Dedifferentiated amniotic fluid mesenchymal stem cell (primary cell): Measurements from ENCODE around the gene SORCS1.

Source experiments
- DNase-seq: peaks from one replicate; pipeline ENCODE4 v3.0.0-alpha.2; 2016; ENCODE audit errors: extremely low spot score

The SORCS1 gene

GRCh38 chr10:106992055-106992454 is 172.5 kb downstream of the SORCS1 start:
- DNase-seq: no peak

GRCh38 chr10:106991091-106991490 is 173.4 kb downstream of the SORCS1 start:
- DNase-seq: no peak

DNA sequence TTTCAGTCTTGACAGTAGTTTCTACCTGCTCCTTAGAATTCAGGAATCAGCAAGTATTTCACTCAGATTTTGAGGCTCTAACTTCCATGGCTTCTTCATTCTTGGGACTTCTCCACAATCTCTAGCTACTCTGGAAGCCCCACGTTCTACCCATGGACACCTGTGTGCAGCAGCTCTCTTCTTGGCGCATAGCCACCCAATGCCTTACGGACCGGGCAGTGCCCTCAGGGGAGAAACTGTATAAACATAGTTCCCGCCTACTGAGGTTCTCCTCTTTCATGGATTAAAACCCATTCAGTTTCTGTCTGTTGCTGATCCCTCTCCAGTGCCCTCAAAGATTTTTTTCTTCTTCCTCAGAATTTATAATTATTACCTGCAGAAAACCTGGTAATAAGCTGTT is 177.1 kb downstream of the SORCS1 start:
- DNase-seq: no peak

DNA sequence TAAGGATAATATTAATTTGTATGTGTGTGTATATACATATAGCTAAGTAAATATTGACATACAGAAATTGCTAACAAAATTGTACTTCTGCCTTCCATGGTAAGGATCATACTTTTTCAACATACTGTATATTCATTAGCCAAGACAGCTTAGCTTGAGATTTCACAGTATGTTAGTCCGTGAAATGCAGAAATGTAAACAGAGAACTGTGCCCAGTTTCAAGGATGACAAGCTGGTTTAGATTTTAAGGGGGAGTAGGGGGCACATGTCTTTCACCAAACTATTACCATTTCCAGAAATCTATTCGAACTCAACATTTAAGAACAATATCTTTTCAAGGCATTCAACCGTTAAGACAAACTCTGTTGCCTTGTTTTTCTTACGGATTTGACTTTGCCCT is 182.2 kb downstream of the SORCS1 start:
- no peak for DNase-seq

GRCh38 chr10:106981452-106982075 is 182.9 kb downstream of the SORCS1 start:
- peak; percentile 49 for DNase-seq

DNA sequence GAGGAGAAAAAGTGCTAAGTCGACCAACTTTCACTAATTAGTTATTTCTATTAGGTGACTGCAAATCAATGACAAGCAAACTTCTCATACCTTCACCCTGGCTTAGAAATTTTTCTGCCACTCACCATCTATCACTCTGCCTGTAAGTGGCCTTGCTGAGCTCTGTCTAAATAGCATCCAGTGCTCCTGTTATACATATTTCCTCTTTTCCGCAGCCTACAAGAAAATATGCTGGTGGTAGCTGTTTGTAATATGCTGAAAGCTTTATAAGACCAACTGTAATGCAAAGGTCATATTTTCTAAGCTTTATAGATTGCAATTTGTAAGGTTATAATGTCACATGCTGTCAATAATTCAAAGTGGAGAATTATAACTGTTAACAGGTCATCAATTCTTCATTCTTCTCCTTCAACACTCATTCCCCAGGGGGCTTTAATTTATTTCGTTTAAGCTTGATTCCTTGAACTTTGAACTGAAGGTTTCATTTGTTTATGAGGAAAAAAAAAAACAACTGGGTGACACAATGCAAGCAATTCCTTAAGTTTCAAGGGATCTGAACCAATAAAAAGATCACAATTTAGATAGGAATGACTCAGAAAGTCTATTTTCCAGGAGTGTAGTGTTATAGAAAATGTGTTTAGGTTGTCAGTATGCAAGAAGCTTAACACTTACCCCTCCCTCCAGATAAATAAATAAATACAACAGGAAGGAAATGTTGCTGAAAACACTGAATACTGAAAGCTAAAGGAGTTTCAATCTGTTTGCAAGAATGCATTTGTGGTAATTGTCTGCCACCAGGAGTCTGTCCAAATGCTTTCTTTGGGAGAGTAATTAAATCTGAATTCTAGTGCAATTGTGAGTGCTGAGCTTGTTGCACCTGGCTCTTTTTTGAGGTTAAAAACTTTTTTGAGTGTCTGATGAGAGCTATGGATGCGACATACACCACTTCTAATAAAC is 183.7 kb downstream of the SORCS1 start:
- no peak for DNase-seq

DNA sequence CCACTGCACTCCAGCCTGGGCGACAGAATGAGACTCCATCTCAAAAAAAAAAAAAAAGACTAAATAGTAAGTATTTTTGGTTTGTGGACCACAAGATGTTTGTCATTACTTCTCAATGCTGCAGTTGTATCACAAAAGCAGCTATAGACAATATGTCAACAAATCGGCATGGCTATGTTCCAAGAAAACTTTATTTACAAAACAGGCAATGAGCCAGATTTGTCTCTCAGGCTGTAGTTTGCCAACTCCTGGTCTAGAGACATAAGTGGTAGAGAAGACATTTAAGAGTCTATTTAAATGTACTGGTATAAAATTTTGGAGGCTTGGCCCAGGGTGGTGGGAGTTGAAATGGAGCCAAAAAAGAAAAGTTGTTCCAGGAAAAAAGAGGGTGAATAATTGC is 185.8 kb downstream of the SORCS1 start:
- DNase-seq: no peak

GRCh38 chr10:106973716-106974115 is 190.8 kb downstream of the SORCS1 start:
- DNase-seq: no peak

DNA sequence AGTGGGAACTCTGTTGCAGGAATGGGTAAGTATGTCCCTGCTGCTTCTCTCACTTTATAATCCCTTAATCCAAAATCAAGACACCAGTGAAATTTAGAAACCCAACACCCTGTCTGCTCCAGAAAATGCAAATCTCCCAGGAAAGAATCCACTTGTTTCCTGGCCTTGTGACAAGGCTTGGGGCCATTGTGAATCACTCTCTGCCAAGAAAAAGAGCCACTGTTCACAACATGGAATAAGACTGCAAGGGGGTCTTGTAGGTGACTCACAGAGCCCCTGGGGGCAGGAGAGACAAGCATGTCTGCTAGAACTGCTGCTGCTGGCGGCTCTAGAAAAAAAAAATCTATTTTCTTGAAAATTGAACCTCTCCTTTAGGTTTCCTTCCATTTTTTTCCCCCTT is 191.2 kb downstream of the SORCS1 start:
- DNase-seq: no peak

DNA sequence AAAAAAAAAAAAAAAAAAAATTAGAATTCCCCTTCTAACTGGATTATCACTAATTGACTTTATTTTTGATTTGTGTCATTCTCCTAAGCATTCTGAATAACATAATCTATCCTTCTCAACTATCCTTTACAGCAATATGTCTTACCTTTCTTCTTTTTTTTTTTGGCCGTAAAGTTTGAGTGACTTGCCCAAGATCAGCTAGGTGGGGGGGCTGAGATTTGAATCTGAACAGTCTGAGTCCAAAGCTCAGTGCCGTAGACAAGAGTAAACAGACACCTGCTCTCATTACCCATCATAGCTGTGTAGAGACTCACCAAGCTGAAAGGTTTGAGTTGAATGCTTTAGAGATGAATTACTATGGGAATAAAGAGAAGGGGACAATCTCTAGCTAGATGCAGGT is 192.1 kb downstream of the SORCS1 start:
- no peak for DNase-seq

DNA sequence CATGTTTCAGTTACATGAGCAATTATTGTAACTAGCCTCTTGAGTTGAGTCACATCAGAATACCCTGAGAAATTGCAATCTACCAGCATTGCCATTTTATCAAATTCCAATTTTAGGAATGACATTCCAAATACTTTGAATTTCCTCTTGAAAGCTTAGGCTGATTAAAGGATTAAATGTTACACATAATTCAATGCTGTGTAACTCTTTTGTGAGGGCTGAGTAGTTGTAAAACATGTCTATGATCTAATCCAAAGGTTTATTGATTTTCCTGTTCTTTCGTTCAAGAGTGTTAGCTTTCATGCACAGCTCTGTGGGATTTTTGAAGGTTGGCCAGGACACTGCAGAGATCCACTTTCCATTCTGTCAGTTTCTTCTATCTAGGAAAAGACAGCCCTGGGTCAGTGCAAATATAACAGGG is 193.1 kb downstream of the SORCS1 start:
- no peak for DNase-seq

DNA sequence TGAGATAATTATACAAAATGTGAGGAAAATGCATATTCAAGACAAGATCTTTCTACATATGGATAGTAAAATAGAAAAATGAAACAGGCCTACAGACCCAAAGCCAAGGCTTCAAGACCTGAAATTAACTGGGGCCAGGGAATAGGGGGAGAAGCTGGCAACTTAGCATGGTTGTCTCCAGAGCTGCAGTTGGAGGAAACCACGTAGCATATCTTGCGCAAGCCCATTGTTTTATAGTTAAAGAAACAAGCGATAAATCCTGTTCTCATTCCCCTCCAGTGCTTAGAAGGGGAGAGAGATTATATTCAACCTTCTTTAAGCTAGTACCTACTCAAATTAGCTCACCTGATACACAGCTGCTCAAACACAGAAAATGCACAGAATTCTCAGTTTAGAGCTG is 197.1 kb downstream of the SORCS1 start:
- DNase-seq: no peak

GRCh38 chr10:106960812-106961211 is 203.7 kb downstream of the SORCS1 start:
- DNase-seq: no peak

- DNase-seq: no peak
Observed at GRCh38 chr10:106959521-106959920, 205.0 kb downstream of the SORCS1 start.

- DNase-seq: no peak
Observed at GRCh38 chr10:106958589-106959361, 205.7 kb downstream of the SORCS1 start.

- no peak for DNase-seq
Observed at GRCh38 chr10:106957823-106958588, 206.5 kb downstream of the SORCS1 start.

GRCh38 chr10:106956216-106956915 is 208.1 kb downstream of the SORCS1 start:
- no peak for DNase-seq

DNA sequence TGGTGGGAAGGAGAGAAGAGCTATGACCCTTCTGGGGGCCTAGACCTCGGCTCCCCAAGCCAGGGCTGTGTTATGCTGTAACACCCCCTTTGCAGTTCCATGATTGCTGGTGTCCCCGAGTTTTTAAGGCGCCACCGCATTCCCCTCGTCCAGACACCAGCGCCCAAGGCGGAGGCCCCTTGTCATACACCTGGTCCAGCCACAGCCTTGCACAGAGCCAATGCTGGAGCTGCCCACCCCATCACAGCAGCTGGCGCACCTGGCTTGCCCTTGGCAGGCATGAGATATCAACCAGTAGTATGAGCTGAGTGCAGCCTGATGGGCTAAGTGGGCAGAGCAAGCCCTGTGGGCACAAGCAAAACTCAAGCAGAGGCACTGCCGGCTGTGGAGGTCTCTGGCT is 209.4 kb downstream of the SORCS1 start:
- no peak for DNase-seq

- DNase-seq: no peak
Observed at GRCh38 chr10:106952033-106952432, 212.5 kb downstream of the SORCS1 start.

GRCh38 chr10:106949680-106950478 is 214.6 kb downstream of the SORCS1 start:
- DNase-seq: no peak
